HG03025 (cell line): ENCODE results near the gene ANLN.
"Not testable (repeated sequence)": the region's sequence is repeated elsewhere in the genome, so short reads cannot be mapped to it uniquely, and the experiment has no call there.

Experiments
- ATAC-seq: cut with Tn5 transposase; IDR thresholded peaks from one replicate; pipeline ENCODE4 v1.9.1; 2021; ENCODE audit warnings: mild to moderate bottlenecking, moderate library complexity; ENCODE audit not compliant: unreplicated experiment, low FRiP score

ANLN gene

GRCh38 chr7:36370046-36370445, 19.6 kb upstream of the ANLN start:
- no peak for ATAC-seq

- no peak for ATAC-seq
Observed at GRCh38 chr7:36372156-36372555, 17.5 kb upstream of the ANLN start.

- ATAC-seq: not testable (repeated sequence)
Observed at GRCh38 chr7:36378555-36378954, 11.1 kb upstream of the ANLN start.

- no peak for ATAC-seq
Observed at GRCh38 chr7:36379831-36380504, 9.7 kb upstream of the ANLN start.

- ATAC-seq: no peak
Observed at GRCh38 chr7:36381056-36381455, 8.6 kb upstream of the ANLN start.

GRCh38 chr7:36383284-36383683, 6.4 kb upstream of the ANLN start:
- ATAC-seq: not testable (repeated sequence)

- ATAC-seq: not testable (repeated sequence)
Observed at GRCh38 chr7:36385646-36386045, 4.0 kb upstream of the ANLN start.

GRCh38 chr7:36387435-36388231, 2.0 kb upstream of the ANLN start:
- ATAC-seq: no peak

- no peak for ATAC-seq
Observed at GRCh38 chr7:36388423-36388822, 1.2 kb upstream of the ANLN start.

- peak; percentile 23 for ATAC-seq
Observed at GRCh38 chr7:36390199-36391090, 783 bp downstream of the ANLN start.

- peak; percentile 47 for ATAC-seq
Observed at GRCh38 chr7:36391436-36392198, 2.0 kb downstream of the ANLN start.

- no peak for ATAC-seq
Observed at GRCh38 chr7:36393826-36394225, 4.2 kb downstream of the ANLN start.

- no peak for ATAC-seq
Observed at GRCh38 chr7:36395171-36395894, 5.7 kb downstream of the ANLN start.

GRCh38 chr7:36396150-36396549, 6.5 kb downstream of the ANLN start:
- ATAC-seq: no peak

- ATAC-seq: no peak
Observed at GRCh38 chr7:36400036-36400435, 10.4 kb downstream of the ANLN start.

GRCh38 chr7:36400606-36401005, 10.9 kb downstream of the ANLN start:
- ATAC-seq: no peak

GRCh38 chr7:36403452-36403851, 13.8 kb downstream of the ANLN start:
- ATAC-seq: no peak

- no peak for ATAC-seq
Observed at GRCh38 chr7:36404639-36405408, 15.2 kb downstream of the ANLN start.

- ATAC-seq: no peak
Observed at GRCh38 chr7:36405409-36405803, 15.7 kb downstream of the ANLN start.
